HG03064 (cell line): ENCODE measurements around the gene VMP1.
"Not testable (repeated sequence)": the region's sequence is repeated elsewhere in the genome, so short reads cannot be mapped to it uniquely, and the experiment has no call there.

ENCODE experiments used
- ATAC-seq: cut with Tn5 transposase; IDR thresholded peaks from one replicate; pipeline ENCODE4 v1.9.1; 2021; ENCODE audit warnings: low read depth; ENCODE audit not compliant: unreplicated experiment

Gene VMP1

GRCh38 chr17:59838052-59838916 is 130.8 kb downstream of the VMP1 start:
- no peak for ATAC-seq

GRCh38 chr17:59839651-59840328 is 132.3 kb downstream of the VMP1 start:
- no peak for ATAC-seq

- ATAC-seq = no peak
These were observed 133.1 kb downstream of the VMP1 start for GRCh38 chr17:59840329-59841090.

GRCh38 chr17:59841091-59841881 is 133.8 kb downstream of the VMP1 start:
- ATAC-seq = not testable (repeated sequence)

- not testable (repeated sequence) for ATAC-seq
These were observed 134.4 kb downstream of the VMP1 start for GRCh38 chr17:59841882-59842263.

GRCh38 chr17:59842901-59843652 is 135.6 kb downstream of the VMP1 start:
- ATAC-seq = no peak

- no peak for ATAC-seq
These were observed 137.6 kb downstream of the VMP1 start for GRCh38 chr17:59844884-59845594.

- no peak for ATAC-seq
These were observed 138.3 kb downstream of the VMP1 start for GRCh38 chr17:59845595-59846393.

- ATAC-seq = no peak
These were observed 139.1 kb downstream of the VMP1 start for GRCh38 chr17:59846394-59847165.

GRCh38 chr17:59848385-59848668 is 140.9 kb downstream of the VMP1 start:
- ATAC-seq = no peak

GRCh38 chr17:59848778-59849177 is 141.3 kb downstream of the VMP1 start:
- no peak for ATAC-seq

- not testable (repeated sequence) for ATAC-seq
These were observed 142.9 kb downstream of the VMP1 start for GRCh38 chr17:59850311-59850710.

GRCh38 chr17:59851439-59852375 is 144.3 kb downstream of the VMP1 start:
- ATAC-seq = no peak

GRCh38 chr17:59852847-59853167 is 145.4 kb downstream of the VMP1 start:
- ATAC-seq = not testable (repeated sequence)

GRCh38 chr17:59853168-59853918 is 145.9 kb downstream of the VMP1 start:
- ATAC-seq = no peak
